Measurements from ENCODE around the gene SLC35F1.

The SLC35F1 gene

DNA sequence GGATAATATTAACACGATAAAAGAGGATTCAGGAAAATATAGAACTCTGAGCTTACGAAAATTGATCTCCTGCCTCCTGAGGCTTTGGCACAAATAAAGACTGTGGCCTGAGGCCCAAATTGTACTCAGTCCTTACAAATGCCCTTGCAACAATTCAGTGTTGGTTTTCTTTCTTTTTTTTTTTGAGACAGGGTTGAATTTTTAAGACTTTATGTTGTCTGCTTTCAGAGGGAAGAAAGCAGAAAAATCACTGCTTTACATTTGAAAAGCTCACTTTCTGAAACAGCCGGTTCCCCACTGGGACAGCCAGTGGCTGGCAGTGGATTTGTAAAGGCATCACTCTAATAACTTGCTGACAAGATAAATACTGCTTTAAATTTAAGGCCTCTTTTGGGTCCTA is 290.5 kb downstream of the SLC35F1 start:
- no peak for DNase-seq (ENCODE audit: low read depth in 2 of 2)

DNA sequence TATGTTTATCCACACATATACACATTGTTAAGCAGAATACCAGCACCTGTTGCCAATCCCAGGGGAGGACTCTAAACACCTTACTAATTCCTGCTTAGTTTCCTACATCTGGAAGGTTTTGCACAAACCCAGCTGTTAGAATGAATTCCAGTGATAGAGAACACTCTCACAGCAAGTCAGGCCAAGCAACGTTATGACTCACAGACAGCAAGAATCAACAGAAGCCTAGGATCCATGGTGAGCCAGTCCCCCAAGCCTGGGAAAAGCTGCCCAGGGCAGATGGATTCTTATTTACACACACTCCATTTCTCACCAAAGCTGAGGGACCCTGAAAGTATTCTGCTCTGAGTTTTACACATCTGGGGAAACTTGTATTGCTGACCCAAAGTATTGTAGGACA is 291.7 kb downstream of the SLC35F1 start:
- no peak for DNase-seq (ENCODE audit: low read depth in 2 of 2)

DNA sequence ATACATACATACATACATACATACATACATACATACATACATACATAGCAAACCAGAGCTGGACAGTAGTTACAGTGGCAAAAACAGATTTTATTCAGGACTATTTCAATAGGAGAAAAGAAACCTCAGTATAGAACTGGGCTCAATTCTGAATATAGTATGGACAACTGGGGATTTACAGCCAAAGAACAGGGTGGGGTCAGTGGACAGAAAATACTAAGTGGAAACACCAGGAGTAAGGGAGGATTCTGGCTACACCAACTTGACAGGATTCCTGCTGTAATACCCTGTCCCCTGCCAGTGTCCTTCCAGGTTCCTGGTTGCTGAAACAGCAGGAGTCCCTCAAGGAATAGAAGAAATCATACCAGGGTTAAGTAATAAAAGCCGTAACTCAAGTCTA is 293.1 kb downstream of the SLC35F1 start:
- no peak for DNase-seq (ENCODE audit: low read depth in 2 of 2)

DNA sequence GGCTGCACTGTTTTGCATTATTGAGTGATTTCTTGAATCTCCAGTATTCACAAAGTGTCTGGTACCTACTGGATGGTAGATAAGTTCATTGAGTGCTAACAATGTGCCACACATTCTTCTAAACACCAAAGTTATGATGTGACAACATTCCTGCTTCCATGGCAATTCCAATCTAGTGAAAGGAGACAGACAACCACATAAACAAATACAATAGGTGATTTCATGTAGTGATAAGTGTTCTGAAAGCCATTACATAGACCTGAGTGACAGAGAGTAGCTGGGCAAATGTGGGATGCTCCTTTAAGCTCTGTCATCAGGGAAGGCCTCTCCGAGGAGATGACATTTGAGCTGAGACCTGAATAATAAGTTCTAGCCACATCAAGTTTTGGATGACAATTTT is 295.5 kb downstream of the SLC35F1 start:
- DNase-seq (ENCODE audit: low read depth in 2 of 2): no peak

DNA sequence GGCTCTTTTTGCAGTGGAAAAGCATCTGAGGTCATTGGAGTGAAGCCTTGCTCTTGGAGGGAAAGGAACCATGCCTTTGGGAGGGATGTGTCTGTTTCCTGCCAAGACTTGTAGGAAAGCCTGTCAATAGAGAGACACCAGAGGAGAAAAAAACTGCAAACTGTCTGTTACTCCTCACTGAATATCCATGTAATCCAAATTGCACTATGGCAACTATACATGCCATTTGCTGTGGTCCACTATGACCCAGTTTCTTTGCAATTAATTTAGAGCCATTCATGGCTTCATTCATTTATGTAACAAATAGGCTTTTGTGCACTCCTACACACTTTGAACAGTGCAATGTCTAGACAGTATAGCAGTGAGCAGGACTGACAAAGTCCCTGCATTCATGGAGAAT is 296.5 kb downstream of the SLC35F1 start:
- DNase-seq (ENCODE audit: low read depth in 2 of 2): no peak

DNA sequence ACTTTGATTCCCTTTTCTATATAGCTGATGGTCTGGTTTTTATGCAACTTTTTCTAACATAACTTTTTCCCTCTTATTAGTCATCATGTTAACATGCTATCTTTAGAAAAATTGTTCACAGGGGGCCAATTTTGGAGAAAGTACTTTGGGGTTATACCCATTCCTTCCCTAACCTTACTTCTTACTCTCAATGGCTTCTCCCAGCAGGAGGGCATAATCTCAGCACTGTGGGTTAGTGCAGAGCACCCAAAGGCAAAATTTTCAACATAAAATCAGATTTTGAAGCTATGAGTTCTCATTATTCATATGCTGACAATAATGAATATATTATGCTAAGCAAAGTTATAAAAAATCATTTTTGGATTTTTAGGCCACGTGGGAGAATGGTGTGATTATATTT is 299.2 kb downstream of the SLC35F1 start:
- no peak for DNase-seq (ENCODE audit: low read depth in 2 of 2)

GRCh38 chr6:118207947-118208346 is 300.9 kb downstream of the SLC35F1 start:
- DNase-seq (ENCODE audit: low read depth in 2 of 2): no peak

GRCh38 chr6:118212451-118213173 is 305.5 kb downstream of the SLC35F1 start:
- no peak for DNase-seq (ENCODE audit: low read depth in 2 of 2)

GRCh38 chr6:118215269-118215668 is 308.2 kb downstream of the SLC35F1 start:
- DNase-seq (ENCODE audit: low read depth in 2 of 2): no peak

DNA sequence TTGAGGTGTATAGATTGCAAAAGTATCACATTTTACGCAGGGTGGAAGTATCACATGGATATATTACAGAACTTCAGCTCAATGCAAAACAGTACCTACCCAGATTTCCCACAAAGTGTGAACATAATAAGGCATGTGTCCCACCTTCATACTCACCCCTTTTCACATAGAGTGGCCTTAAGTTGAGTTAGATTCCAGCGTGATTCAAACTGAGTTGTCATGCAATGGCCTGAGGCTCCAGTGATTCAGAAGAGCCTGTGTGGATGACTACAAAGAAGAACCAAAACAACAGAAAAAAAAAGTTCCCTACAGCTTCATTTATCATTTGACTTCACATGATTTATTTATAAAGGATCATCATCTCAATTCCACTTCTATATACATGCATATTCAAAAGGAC is 309.7 kb downstream of the SLC35F1 start:
- no peak for DNase-seq (ENCODE audit: low read depth in 2 of 2)

GRCh38 chr6:118218156-118218555 is 311.1 kb downstream of the SLC35F1 start:
- no peak for DNase-seq (ENCODE audit: low read depth in 2 of 2)

- DNase-seq (ENCODE audit: low read depth in 2 of 2): no peak
These were observed 313.5 kb downstream of the SLC35F1 start for GRCh38 chr6:118220429-118221128.

DNA sequence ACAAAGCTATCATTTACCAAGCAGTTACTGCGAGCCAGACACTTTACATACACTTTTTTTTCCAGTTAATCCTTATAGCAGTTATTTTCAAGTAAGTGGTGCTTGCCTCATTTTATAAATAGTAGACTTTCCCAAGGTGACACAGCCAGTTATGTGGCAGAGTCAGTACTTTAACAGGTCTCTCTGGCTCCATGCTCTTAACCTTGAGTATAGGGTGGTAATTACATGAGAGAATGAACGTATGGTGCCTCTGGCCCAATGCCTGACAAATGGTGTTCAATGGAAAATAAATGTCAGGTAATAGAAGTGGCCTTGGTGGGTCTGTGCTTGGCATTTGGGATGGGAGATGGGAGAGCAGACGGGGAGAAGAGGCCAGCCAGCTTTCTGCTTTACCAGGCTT is 316.3 kb downstream of the SLC35F1 start:
- DNase-seq (ENCODE audit: low read depth in 2 of 2): no peak

GRCh38 chr6:118228886-118229285 is 321.8 kb downstream of the SLC35F1 start:
- DNase-seq (ENCODE audit: low read depth in 2 of 2): no peak

DNA sequence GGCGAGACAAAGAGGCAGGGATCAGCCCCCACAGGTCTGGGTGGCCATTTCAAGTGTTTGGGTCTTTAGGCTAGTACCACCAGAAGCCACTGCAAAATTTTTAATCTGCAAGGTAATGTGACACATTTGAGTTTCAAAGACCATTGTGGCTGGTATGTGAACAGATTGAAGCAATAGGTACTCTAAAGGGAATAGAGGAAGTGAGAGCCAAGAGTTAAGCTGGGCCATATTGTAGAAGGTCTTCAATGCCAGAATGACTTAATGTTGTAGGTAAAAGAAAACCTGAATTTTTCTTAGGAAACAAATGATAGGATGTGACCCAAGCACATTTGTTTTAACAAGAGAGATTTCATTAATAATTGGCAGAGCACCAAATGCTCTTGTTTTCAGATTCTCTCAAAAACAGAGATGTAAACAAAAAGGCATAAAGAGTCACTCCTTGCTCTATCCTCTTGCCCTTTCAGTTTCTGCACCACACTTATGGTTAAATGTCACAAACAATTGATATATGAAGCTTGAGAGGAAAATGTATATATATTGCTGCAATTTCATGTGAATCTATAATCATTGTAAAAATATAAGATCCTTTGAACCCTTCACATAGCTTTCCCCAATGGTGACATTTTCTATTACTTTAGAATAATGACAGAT is 333.9 kb downstream of the SLC35F1 start:
- no peak for DNase-seq (ENCODE audit: low read depth in 2 of 2)

GRCh38 chr6:118246406-118246805 is 339.3 kb downstream of the SLC35F1 start:
- DNase-seq (ENCODE audit: low read depth in 2 of 2): no peak

DNA sequence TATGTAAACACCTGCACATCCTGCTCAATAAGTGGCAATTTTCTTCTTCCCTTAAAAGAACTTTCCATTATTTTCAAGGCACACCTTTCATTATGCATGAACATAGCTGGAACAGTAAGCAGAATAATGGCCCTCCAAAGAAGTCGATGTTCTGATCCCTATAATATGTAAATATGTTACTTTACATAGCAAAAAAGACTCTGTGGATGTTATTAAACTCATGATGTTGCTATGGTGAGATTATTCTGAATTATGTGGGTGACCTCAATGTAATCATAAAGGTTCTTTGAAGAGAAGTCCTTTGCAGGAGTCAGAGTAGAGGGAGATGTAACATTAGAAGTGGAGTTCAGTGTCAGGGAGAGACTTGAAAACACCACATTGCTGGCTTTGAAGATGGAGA is 341.1 kb downstream of the SLC35F1 start:
- no peak for DNase-seq (ENCODE audit: low read depth in 2 of 2)

DNA sequence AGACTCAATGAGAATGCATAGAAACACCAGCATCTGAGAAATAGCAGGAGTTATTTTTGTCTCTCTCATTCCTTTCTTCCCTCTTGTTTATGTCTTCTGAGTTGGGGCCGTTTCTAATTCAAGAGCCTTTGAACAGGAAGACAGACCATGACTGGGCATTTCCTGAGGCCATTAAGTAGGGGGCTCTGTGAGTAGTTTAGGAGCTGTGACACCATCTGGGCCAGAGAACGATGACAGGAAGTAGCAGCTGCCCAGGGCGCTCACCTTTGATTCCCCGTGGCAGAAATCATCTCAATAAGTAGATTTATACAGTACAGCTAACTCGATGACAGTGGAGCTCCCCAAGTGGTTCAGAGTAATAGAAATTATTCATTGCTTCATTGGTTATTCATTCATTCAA is 342.6 kb downstream of the SLC35F1 start:
- no peak for DNase-seq (ENCODE audit: low read depth in 2 of 2)

DNA sequence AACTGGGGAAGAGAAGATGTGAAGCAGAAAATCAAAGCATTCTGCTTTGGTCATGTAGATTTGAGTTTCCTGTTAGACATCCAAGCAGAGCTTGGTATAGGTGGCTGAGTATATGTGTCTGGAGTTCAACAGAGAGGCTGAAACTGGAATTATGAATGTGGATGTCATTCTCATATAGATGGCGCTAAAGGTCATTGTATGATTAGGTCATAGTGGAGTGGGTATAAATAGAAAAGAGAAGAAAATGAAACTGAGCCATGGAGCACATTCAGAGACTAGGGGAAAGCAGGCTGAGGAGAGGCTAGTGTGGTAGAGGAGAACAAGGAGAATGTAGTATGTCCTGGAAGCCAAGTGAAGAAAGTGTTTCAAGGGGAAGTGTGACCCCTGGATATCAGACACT is 345.4 kb downstream of the SLC35F1 start:
- DNase-seq (ENCODE audit: low read depth in 2 of 2): no peak

GRCh38 chr6:118253741-118254140 is 346.7 kb downstream of the SLC35F1 start:
- no peak for DNase-seq (ENCODE audit: low read depth in 2 of 2)

DNA sequence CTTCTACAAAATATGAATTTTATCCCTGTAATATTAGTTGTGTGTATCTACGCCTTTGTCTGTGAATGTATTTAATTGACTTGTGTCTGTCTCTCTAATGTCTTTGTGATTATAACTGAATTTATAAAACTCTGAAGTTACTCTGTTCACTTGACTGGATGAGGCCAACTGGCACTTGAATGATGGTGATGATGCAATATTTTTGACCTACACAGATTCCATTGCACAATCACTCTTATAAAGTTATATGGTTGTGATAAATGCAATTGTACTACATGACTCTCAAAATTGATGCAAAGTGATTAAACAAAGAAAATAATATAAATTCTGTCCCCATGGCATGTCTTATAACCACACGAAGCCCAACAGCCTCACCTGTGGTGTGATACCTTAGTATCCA is 353.8 kb downstream of the SLC35F1 start:
- DNase-seq (ENCODE audit: low read depth in 2 of 2): no peak

- no peak for DNase-seq (ENCODE audit: low read depth in 2 of 2)
These were observed 356.9 kb downstream of the SLC35F1 start for GRCh38 chr6:118263921-118264486.

GRCh38 chr6:118269659-118270058 is 362.6 kb downstream of the SLC35F1 start:
- DNase-seq (ENCODE audit: low read depth in 2 of 2): no peak

Data from stimulated activated CD4-positive, alpha-beta T cell treated with anti-CD3 and anti-CD28 coated beads, Interleukin-15, amount 100 ng/mL, for 48 hours (primary cell).